HG02973 (cell line): Measurements from ENCODE around the gene ABRACL.
"Not testable (repeated sequence)": the region's sequence is repeated elsewhere in the genome, so short reads cannot be mapped to it uniquely, and the experiment has no call there.

ENCODE experiments used
- ATAC-seq: cut with Tn5 transposase; IDR thresholded peaks from one replicate; pipeline ENCODE4 v1.9.1; 2021; ENCODE audit warnings: moderate library complexity; ENCODE audit not compliant: unreplicated experiment

ABRACL gene

GRCh38 chr6:139028658-139029469 lies at the start of gene ABRACL:
Gene ABRACL (plus strand): TSS chr6:139028745. CDS start chr6:139034161, 5,416 bp downstream.
- ATAC-seq, result peak; percentile 50

- ATAC-seq, result no peak
Measured at GRCh38 chr6:138979365-138979764, 49.2 kb upstream of the ABRACL start.

- ATAC-seq, result peak; percentile 43
Measured at GRCh38 chr6:138979813-138980668, 48.5 kb upstream of the ABRACL start.

GRCh38 chr6:138981416-138981815 lies 47.1 kb upstream of the ABRACL start:
- no peak for ATAC-seq

- no peak for ATAC-seq
Measured at GRCh38 chr6:138986578-138986977, 42.0 kb upstream of the ABRACL start.

GRCh38 chr6:138987080-138987642 lies 41.4 kb upstream of the ABRACL start:
- ATAC-seq, result no peak

- ATAC-seq, result peak; percentile 96
Measured at GRCh38 chr6:138987643-138988468, 40.7 kb upstream of the ABRACL start, which contains the start of gene REPS1. Gene REPS1 (minus strand): TSS chr6:138988253. CDS start chr6:138987682, 571 bp downstream.

GRCh38 chr6:138988469-138988834 lies 40.1 kb upstream of the ABRACL start:
- peak; percentile 7 for ATAC-seq

GRCh38 chr6:138989098-138989983 lies 39.2 kb upstream of the ABRACL start:
- ATAC-seq, result no peak

- no peak for ATAC-seq
Measured at GRCh38 chr6:138991206-138991605, 37.3 kb upstream of the ABRACL start.

GRCh38 chr6:138992965-138993364 lies 35.6 kb upstream of the ABRACL start:
- not testable (repeated sequence) for ATAC-seq

GRCh38 chr6:138993410-138993809 lies 35.1 kb upstream of the ABRACL start:
- not testable (repeated sequence) for ATAC-seq

GRCh38 chr6:138996524-138996923 lies 32.0 kb upstream of the ABRACL start:
- ATAC-seq, result no peak

GRCh38 chr6:138997136-138997535 lies 31.4 kb upstream of the ABRACL start:
- ATAC-seq, result no peak

- no peak for ATAC-seq
Measured at GRCh38 chr6:138999949-139000725, 28.4 kb upstream of the ABRACL start.

GRCh38 chr6:139003751-139004150 lies 24.8 kb upstream of the ABRACL start:
- no peak for ATAC-seq

GRCh38 chr6:139006477-139006876 lies 22.1 kb upstream of the ABRACL start:
- ATAC-seq, result no peak

GRCh38 chr6:139007428-139007827 lies 21.1 kb upstream of the ABRACL start:
- ATAC-seq, result no peak

- no peak for ATAC-seq
Measured at GRCh38 chr6:139008117-139008516, 20.4 kb upstream of the ABRACL start.
